Measurements from ENCODE around the gene RANBP1.

GRCh38 chr22:20130319-20130718, 14.4 kb downstream of the RANBP1 start:
- TF ChIP-seq POLR2A (IDR thresholded peaks at IDR 0.05) (no peak), CTCF (IDR thresholded peaks at IDR 0.05) (no peak)

Data from adrenal gland (tissue), 5 donors.